Ascending aorta (tissue), 2 donors: Measurements from ENCODE around the gene HCN3. TPM values are rescaled to one million over a fixed set of nuclear protein-coding genes. Genes with fewer than 3 reads are reported as not detected.
A peak's percentile ranks its signal among the peaks of the same experiment; 100 is the strongest.

Experiments
- DNase-seq, 2 donors: peaks; one replicate each; pipeline ENCODE4 v3.0.0-alpha.2; 2019; ENCODE audit warnings: low spot score in 2 of 2
- H3K27ac ChIP-seq, 2 donors: fragments of 200-600 bp; sonication (generic); one replicate each; pipeline ENCODE4 v1.5.1; 2016 to 2017; ENCODE audit warnings: mild to moderate bottlenecking in 1 of 2
- H3K27me3 ChIP-seq: fragments of 200-600 bp; sonication (generic); one replicate; pipeline ENCODE4 v1.5.1; 2017
- H3K36me3 ChIP-seq, 2 donors: fragments of 200-600 bp; sonication (generic); one replicate each; pipeline ENCODE4 v1.5.1; 2016
- H3K4me1 ChIP-seq, 2 donors: fragments of 200-600 bp; sonication (generic); one replicate each; pipeline ENCODE4 v1.5.1; 2016 to 2017; ENCODE audit warnings: mild to moderate bottlenecking in 1 of 2
- H3K4me3 ChIP-seq, 2 donors: fragments of 200-600 bp; sonication (generic); one replicate each; pipeline ENCODE4 v1.5.1; 2016 to 2017; ENCODE audit warnings: mild to moderate bottlenecking in 1 of 2
- H3K9me3 ChIP-seq, 2 donors: fragments of 200-600 bp; sonication (generic); one replicate each; pipeline ENCODE4 v1.5.1; 2016
- CTCF ChIP-seq, 3 experiments: fragments of 200-600 bp in 2 of 3; fragments of 450-650 bp in 1 of 3; sonication (generic) in 2 of 3; IDR thresholded peaks; one replicate each; pipeline ENCODE4 v1.5.1; 2016 to 2019; ENCODE audit warnings: antibody characterized with exemption in 3 of 3, mild to moderate bottlenecking in 1 of 3, moderate library complexity in 1 of 3
- intact Hi-C: fragments of 100-400 bp; cut with DNase I; formaldehyde crosslinking; loops from one replicate; pipeline ENCODE4 v1.15.1; 2023
- total RNA-seq: library from RNA; depleted of rRNA; stranded (reverse); fragments of >200 nt; gene quantifications from one replicate; pipeline ENCODE4 v1.1.0, GENCODE V29; 2016

HCN3 gene
- total RNA-seq, 1 donor from 2014 or later = 2.6 TPM

- Histone ChIP-seq H3K9me3 (no peaks in the 10 kb centered on the region), H3K4me1 (peaks cover 7 to 20% of the 10 kb centered on the region in 2 donors), H3K27me3 (no peaks in the 10 kb centered on the region), H3K4me3 (no peak overlapping the region), H3K36me3 (peaks cover 21 to 46% of the 10 kb centered on the region in 2 donors), H3K27ac (no peak overlapping the region)
- intact Hi-C loops = no loop called here
- no peak for TF ChIP-seq CTCF (IDR thresholded peaks at IDR 0.05)
- DNase-seq = no peak
These were observed 17.0 kb upstream of the HCN3 start for GRCh38 chr1:155260276-155260675.

GRCh38 chr1:155261493-155261851, 15.8 kb upstream of the HCN3 start:
- Histone ChIP-seq H3K4me1 (peaks cover 7 to 13% of the 10 kb centered on the region in 2 donors), H3K36me3 (peaks cover 32 to 57% of the 10 kb centered on the region in 2 donors), H3K27ac (peak overlapping the region; percentile 79 to 82), H3K4me3 (peak overlapping the region; percentile 58 to 69), H3K9me3 (no peaks in the 10 kb centered on the region), H3K27me3 (no peaks in the 10 kb centered on the region)
- intact Hi-C loops = no loop called here
- DNase-seq = no peak
- TF ChIP-seq CTCF (IDR thresholded peaks at IDR 0.05) = no peak

- Histone ChIP-seq H3K27me3 (no peaks in the 10 kb centered on the region), H3K9me3 (no peaks in the 10 kb centered on the region), H3K4me3 (peak within 1 kb of the TSS; percentile 58 to 69), H3K36me3 (peaks cover 37 to 62% of the 10 kb centered on the region in 2 donors), H3K27ac (peak within 1 kb of the TSS; percentile 79 to 82), H3K4me1 (peaks cover 7 to 13% of the 10 kb centered on the region in 2 donors)
- no peak for TF ChIP-seq CTCF (IDR thresholded peaks at IDR 0.05)
- intact Hi-C loops = loop anchor here (1.0 kb wide), 1 partner anchor 11 kb away; the partner anchor contains the start of gene CLK2
- peak; percentile 88 to 98 for DNase-seq
These were observed 15.2 kb upstream of the HCN3 start, which contains the start of gene SCAMP3 for GRCh38 chr1:155261852-155262673. Gene SCAMP3, minus strand, starts transcription at chr1:155262360. Its CDS starts 209 bp downstream, at chr1:155262151.

GRCh38 chr1:155263067-155263466, 14.2 kb upstream of the HCN3 start:
- no peak for DNase-seq
- no peaks in the 10 kb centered on the region for H3K27me3 ChIP-seq
- H3K27ac ChIP-seq = no peak overlapping the region
- intact Hi-C loops = no loop called here
- H3K4me1 ChIP-seq = peaks cover 7 to 13% of the 10 kb centered on the region in 2 donors
- H3K36me3 ChIP-seq = peaks cover 41 to 67% of the 10 kb centered on the region in 2 donors
- no peak for TF ChIP-seq CTCF (IDR thresholded peaks at IDR 0.05)
- no peaks in the 10 kb centered on the region for H3K9me3 ChIP-seq
- peak overlapping the region in 1 of 2 donors; percentile 69 for H3K4me3 ChIP-seq

- no peak overlapping the region for H3K27ac ChIP-seq
- no peak for DNase-seq
- H3K9me3 ChIP-seq = no peaks in the 10 kb centered on the region
- no peak overlapping the region for H3K4me3 ChIP-seq
- TF ChIP-seq CTCF (IDR thresholded peaks at IDR 0.05) = no peak
- H3K36me3 ChIP-seq = peaks cover 60 to 84% of the 10 kb centered on the region in 2 donors
- intact Hi-C loops = no loop called here
- H3K27me3 ChIP-seq = no peaks in the 10 kb centered on the region
- peaks cover under 1 to 7% of the 10 kb centered on the region in 2 donors for H3K4me1 ChIP-seq
These were observed 10.7 kb upstream of the HCN3 start for GRCh38 chr1:155266553-155266952.
